ENCODE results near the gene CSF3.

GRCh38 chr17:40015005-40015997 lies at the start of gene CSF3:
- no peak for TF ChIP-seq CTCF (conservative IDR thresholded peaks at IDR 0.05)
- no peak for TF ChIP-seq EZH2 (IDR thresholded peaks at IDR 0.05; ENCODE audit: low read depth)

Data from PC-9 (cell line).